GM21737 (cell line): Measurements from ENCODE around the gene MAN1B1.

Experiments
- ATAC-seq: cut with Tn5 transposase; IDR thresholded peaks from one replicate; pipeline ENCODE4 v1.9.1; 2021; ENCODE audit warnings: mild to moderate bottlenecking, moderate library complexity; ENCODE audit not compliant: unreplicated experiment

The MAN1B1 gene

GRCh38 chr9:137141976-137142936, 55.5 kb downstream of the MAN1B1 start:
- ATAC-seq: no peak

- ATAC-seq: no peak
Measured at GRCh38 chr9:137143459-137143858, 56.7 kb downstream of the MAN1B1 start.

GRCh38 chr9:137145731-137146526, 59.1 kb downstream of the MAN1B1 start:
- ATAC-seq: no peak

- no peak for ATAC-seq
Measured at GRCh38 chr9:137146527-137146918, 59.7 kb downstream of the MAN1B1 start.

- ATAC-seq: no peak
Measured at GRCh38 chr9:137147091-137147792, 60.5 kb downstream of the MAN1B1 start.

- ATAC-seq: no peak
Measured at GRCh38 chr9:137147793-137148160, 61.0 kb downstream of the MAN1B1 start.

GRCh38 chr9:137148242-137148641, 61.5 kb downstream of the MAN1B1 start:
- no peak for ATAC-seq

GRCh38 chr9:137148661-137149060, 61.9 kb downstream of the MAN1B1 start:
- no peak for ATAC-seq

GRCh38 chr9:137149363-137149762, 62.6 kb downstream of the MAN1B1 start:
- no peak for ATAC-seq

- peak; percentile 20 for ATAC-seq
Measured at GRCh38 chr9:137149942-137150616, 63.3 kb downstream of the MAN1B1 start.

- peak; percentile 42 for ATAC-seq
Measured at GRCh38 chr9:137150617-137151457, 64.1 kb downstream of the MAN1B1 start.

- ATAC-seq: no peak
Measured at GRCh38 chr9:137152844-137153405, 66.1 kb downstream of the MAN1B1 start.

GRCh38 chr9:137156567-137157375, 70.0 kb downstream of the MAN1B1 start:
- ATAC-seq: no peak

GRCh38 chr9:137157618-137158415, 71.0 kb downstream of the MAN1B1 start:
- ATAC-seq: no peak

GRCh38 chr9:137158625-137159024, 71.8 kb downstream of the MAN1B1 start:
- no peak for ATAC-seq
